Prostate gland (tissue), 2 donors: ENCODE data around the gene TSHZ2. TPM values are rescaled to one million over a fixed set of nuclear protein-coding genes. Genes with fewer than 3 reads are reported as not detected.
A peak's percentile ranks its signal among the peaks of the same experiment; 100 is the strongest.

Experiments used
- DNase-seq: peaks from one replicate; pipeline ENCODE4 v3.0.0-alpha.2; 2019; ENCODE audit warnings: low spot score
- H3K27ac ChIP-seq, 2 donors: fragments of 200-600 bp; sonication (generic); 2 replicates each; pipeline ENCODE4 v1.5.1; 2017 to 2019
- H3K27me3 ChIP-seq: fragments of 200-600 bp; sonication (generic); replicated peaks from 2 replicates; pipeline ENCODE4 v1.5.1; 2019; ENCODE audit not compliant: insufficient read depth
- H3K36me3 ChIP-seq, 2 donors: fragments of 200-600 bp; sonication (generic); 1 replicate in 1 of 2; 2 replicates in 1 of 2; pipeline versions ENCODE4 v1.5.1 to v1.8.1; 2017 to 2019
- H3K4me1 ChIP-seq: fragments of 200-600 bp; sonication (generic); replicated peaks from 2 replicates; pipeline ENCODE4 v1.5.1; 2019
- H3K4me3 ChIP-seq, 2 donors: fragments of 200-600 bp; sonication (generic); 2 replicates each; pipeline ENCODE4 v1.5.1; 2017 to 2019
- H3K9me3 ChIP-seq: fragments of 200-600 bp; sonication (generic); 2 replicates; pipeline ENCODE4 v1.5.1; 2017
- POLR2A ChIP-seq: fragments of 450-650 bp; IDR thresholded peaks from one replicate; pipeline ENCODE4 v1.6.1; 2016; ENCODE audit warnings: antibody characterized with exemption, mild to moderate bottlenecking
- POLR2AphosphoS5 ChIP-seq: sonication (generic); formaldehyde crosslinking; IDR thresholded peaks from one replicate; pipeline ENCODE4 v1.6.1; 2017; ENCODE audit warnings: antibody characterized with exemption
- WGBS: methylation state at CpG from one replicate; pipeline ENCODE4 v1.1.5; 2018; 5-methylcytosine and 5-hydroxymethylcytosine counted together
- intact Hi-C: fragments of 100-400 bp; cut with DNase I; formaldehyde crosslinking; loops from one replicate; pipeline ENCODE4 v1.14.2; 2022
- total RNA-seq, 2 donors: library from RNA; depleted of rRNA; stranded (reverse); fragments of >200 nt; gene quantifications; one replicate each; pipeline ENCODE4 v1.1.0, GENCODE V29; 2016
- TF ChIP-seq, protein P1 (sequence below), 4 experiments: fragments of 200-600 bp in 2 of 4; fragments of 450-650 bp in 2 of 4; sonication (generic) in 2 of 4; IDR thresholded peaks; 1 replicate in 3 of 4; 2 replicates in 1 of 4; pipeline ENCODE4 v1.5.1; 2016 to 2019; ENCODE audit warnings: antibody characterized with exemption in 4 of 4, mild to moderate bottlenecking in 2 of 4, moderate library complexity in 2 of 4

Gene TSHZ2
- total RNA-seq, 2 donors from 2014 or later: 9.8 to 35.1 TPM

DNA sequence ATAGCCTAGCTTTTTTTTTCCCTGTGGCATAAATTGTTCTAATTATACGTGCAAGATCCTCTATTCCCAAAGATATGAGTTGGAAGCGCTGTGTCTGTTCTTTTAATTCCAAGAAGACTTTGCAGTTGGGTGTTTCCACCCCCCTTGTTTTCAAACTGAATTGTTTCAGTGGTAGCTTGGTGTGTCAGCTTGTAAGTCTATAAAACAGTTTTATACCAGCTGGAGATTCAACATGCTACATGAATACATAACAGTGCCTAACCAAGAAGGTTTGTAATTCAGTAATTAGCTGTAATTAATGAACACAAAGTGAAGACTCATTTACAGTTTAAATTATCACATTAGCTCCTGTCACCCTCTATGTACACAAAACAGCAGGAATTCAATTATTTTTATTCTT is 467.5 kb downstream of the TSHZ2 start:
- TF ChIP-seq POLR2AphosphoS5: no peak
- H3K4me3 ChIP-seq: no peak overlapping the region
- WGBS: 54% methylated on average over 2 of the region's 2 CpGs
- H3K4me1 ChIP-seq: no peaks in the 10 kb centered on the region
- H3K9me3 ChIP-seq: no peaks in the 10 kb centered on the region
- H3K36me3 ChIP-seq: no peaks in the 10 kb centered on the region
- H3K27me3 ChIP-seq: no peaks in the 10 kb centered on the region
- DNase-seq: no peak
- intact Hi-C loops: no loop called here
- H3K27ac ChIP-seq: no peak overlapping the region

DNA sequence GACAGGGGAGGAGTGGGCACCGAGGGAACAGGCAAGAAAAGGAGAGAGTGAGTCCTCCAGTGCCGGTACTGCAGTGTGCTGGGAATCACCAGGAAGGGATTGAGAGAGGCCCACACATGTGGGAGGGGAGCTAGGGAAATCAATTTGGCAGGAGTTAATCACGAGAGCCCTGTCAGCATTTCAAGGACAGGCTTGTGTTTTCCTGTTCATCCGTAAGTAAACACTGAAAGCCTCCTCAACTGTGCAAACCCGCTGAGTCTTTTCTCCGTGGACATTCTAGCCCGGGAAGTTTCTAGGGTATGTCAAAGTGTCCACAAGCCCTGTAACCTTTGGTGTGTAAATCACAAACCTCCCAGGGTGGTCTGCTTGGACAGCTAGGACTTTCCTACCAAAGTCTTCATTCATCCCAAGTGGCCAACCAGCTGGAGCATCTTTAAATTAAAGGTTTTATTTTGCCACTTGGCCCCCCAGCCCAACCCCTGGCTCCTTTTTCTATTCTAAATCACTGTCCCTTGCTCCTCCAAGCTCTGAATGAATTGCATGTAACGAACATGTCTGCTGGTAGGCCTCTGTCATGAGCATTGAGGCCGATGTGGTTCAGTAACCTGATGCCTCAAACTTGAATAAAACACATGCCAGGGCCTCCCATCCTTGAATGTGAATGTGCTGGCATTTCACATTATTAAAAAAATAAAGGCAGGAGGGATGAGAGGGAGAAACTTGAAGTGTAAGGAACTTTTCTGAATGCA is 472.4 kb downstream of the TSHZ2 start:
- WGBS: 27% methylated on average over 9 of the region's 9 CpGs
- intact Hi-C loops: no loop called here
- no peak overlapping the region for H3K27ac ChIP-seq
- no peaks in the 10 kb centered on the region for H3K9me3 ChIP-seq
- no peaks in the 10 kb centered on the region for H3K27me3 ChIP-seq
- H3K4me1 ChIP-seq: no peaks in the 10 kb centered on the region
- peak; percentile 23 for TF ChIP-seq POLR2AphosphoS5
- TF ChIP-seq POLR2A: no peak
- TF ChIP-seq, protein P1, sequence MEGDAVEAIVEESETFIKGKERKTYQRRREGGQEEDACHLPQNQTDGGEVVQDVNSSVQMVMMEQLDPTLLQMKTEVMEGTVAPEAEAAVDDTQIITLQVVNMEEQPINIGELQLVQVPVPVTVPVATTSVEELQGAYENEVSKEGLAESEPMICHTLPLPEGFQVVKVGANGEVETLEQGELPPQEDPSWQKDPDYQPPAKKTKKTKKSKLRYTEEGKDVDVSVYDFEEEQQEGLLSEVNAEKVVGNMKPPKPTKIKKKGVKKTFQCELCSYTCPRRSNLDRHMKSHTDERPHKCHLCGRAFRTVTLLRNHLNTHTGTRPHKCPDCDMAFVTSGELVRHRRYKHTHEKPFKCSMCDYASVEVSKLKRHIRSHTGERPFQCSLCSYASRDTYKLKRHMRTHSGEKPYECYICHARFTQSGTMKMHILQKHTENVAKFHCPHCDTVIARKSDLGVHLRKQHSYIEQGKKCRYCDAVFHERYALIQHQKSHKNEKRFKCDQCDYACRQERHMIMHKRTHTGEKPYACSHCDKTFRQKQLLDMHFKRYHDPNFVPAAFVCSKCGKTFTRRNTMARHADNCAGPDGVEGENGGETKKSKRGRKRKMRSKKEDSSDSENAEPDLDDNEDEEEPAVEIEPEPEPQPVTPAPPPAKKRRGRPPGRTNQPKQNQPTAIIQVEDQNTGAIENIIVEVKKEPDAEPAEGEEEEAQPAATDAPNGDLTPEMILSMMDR (IDR thresholded peaks at IDR 0.05): no peak
- no peaks in the 10 kb centered on the region for H3K36me3 ChIP-seq
- H3K4me3 ChIP-seq: no peak overlapping the region
- DNase-seq: no peak

DNA sequence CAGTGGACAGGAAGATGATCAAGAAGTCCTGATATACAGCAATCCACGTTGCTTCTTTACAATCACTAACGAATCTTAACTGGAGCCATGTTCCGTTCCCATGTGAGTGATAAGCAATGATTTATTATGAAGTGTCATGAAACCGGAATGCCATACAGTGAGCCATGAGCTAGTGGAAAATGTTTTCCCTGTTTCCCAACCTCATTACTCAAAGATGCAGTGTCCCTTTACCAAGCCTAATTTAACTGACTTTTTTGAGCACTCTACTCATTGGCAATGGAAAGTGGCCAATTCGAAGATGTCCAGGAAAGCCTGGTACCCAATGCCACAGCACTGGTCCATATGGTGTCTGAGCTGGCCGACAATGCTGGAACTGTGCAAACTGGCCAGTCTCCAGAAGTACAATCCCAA is 473.2 kb downstream of the TSHZ2 start:
- Histone ChIP-seq H3K4me1 (no peaks in the 10 kb centered on the region), H3K9me3 (no peaks in the 10 kb centered on the region), H3K36me3 (no peaks in the 10 kb centered on the region), H3K27me3 (no peaks in the 10 kb centered on the region), H3K4me3 (no peak overlapping the region), H3K27ac (no peak overlapping the region)
- DNase-seq: no peak
- intact Hi-C loops: no loop called here
- TF ChIP-seq POLR2AphosphoS5 (no peak), POLR2A (no peak)
- TF ChIP-seq, protein P1 (IDR thresholded peaks at IDR 0.05): no peak
- WGBS: 64% methylated on average over 6 of the region's 6 CpGs

DNA sequence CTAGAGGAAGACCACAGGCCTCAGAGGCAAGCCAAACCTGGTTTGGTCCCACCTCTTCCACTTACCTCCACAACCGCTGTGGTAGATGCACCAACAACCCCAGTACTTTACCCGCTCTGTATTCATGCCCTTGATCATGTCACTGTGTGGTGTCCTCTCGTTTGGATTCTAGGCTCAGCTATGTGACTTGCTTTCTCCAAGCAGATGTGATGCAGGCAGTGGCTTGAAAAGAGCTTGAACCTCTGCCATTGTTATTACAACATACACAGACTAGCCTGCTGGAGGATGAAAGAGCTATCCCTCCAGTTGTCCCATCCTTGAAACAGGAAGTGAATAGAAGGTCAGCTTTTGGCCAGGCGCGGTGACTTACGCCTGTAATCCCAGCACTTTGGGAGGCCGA is 473.8 kb downstream of the TSHZ2 start:
- Histone ChIP-seq H3K27me3 (no peaks in the 10 kb centered on the region), H3K9me3 (no peaks in the 10 kb centered on the region), H3K4me1 (no peaks in the 10 kb centered on the region), H3K27ac (no peak overlapping the region), H3K4me3 (no peak overlapping the region), H3K36me3 (no peaks in the 10 kb centered on the region)
- TF ChIP-seq POLR2AphosphoS5 (no peak), POLR2A (no peak)
- TF ChIP-seq, protein P1 (IDR thresholded peaks at IDR 0.05): no peak
- intact Hi-C loops: no loop called here
- no peak for DNase-seq
- WGBS: 92% methylated on average over 7 of the region's 7 CpGs

DNA sequence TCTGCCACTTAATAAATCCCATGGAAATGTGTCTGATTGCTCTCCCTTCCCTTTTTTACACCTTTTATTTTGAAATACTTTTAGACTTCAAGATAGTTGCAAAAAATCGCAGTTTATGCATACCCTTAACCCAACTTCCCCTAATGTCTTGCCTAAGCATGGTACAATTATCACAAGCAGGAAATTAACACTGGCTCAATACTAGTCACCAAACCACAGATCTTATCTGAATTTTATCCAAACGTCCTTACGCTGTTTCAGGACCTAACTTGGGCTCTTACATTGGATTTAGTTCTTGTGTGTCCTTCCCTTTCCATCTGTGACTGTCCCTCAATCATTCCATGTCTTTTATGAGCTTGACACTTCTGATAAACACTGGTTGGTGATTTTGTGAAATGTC is 475.2 kb downstream of the TSHZ2 start:
- Histone ChIP-seq H3K4me1 (no peaks in the 10 kb centered on the region), H3K9me3 (no peaks in the 10 kb centered on the region), H3K27ac (no peak overlapping the region), H3K27me3 (no peaks in the 10 kb centered on the region), H3K36me3 (no peaks in the 10 kb centered on the region), H3K4me3 (no peak overlapping the region)
- intact Hi-C loops: no loop called here
- 72% methylated on average over 3 of the region's 3 CpGs for WGBS
- TF ChIP-seq POLR2A: no peak
- no peak for TF ChIP-seq POLR2AphosphoS5
- TF ChIP-seq, protein P1 (IDR thresholded peaks at IDR 0.05): no peak
- DNase-seq: no peak
